GM19035 (cell line): ENCODE results near the gene RPRD1B.
"Not testable (repeated sequence)": the region's sequence is repeated elsewhere in the genome, so short reads cannot be mapped to it uniquely, and the experiment has no call there.

Source experiments
- ATAC-seq: cut with Tn5 transposase; IDR thresholded peaks from one replicate; pipeline ENCODE4 v1.9.1; 2021; ENCODE audit not compliant: unreplicated experiment

RPRD1B gene

GRCh38 chr20:38000293-38000692 is 33.3 kb upstream of the RPRD1B start:
- no peak for ATAC-seq

DNA sequence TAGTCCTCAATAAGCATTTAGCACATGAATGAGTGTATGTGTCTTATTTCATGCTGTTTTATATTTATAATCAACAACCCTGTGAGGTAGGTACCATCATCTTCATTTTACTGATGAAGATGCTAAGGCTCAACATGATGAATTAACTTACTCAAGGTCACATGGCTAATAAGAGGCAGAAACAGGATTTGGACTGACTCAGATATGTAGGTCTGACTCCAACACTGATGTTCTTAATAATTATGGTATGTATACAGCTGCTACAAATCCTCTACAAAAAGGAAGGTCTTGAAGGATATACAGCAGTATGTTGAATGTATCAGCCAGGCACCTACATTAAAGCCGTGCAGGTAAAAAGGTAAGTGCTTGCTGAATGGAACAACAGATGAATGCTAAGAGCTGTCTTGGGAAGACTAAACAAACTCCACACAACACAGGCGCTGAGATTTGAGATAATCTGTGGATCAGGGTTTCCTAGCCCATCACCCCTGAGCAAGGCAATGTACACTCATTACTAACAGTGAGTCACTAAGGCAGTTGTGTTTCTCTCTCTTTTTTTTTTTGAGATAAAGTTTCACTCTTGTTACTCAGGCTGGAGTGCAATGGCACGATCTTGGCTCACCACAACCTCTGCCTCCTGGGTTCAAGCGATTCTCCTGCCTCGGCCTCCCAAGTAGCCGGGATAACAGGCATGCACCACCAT is 32.2 kb upstream of the RPRD1B start:
- ATAC-seq, result no peak

GRCh38 chr20:38001981-38002380 is 31.6 kb upstream of the RPRD1B start:
- no peak for ATAC-seq

- no peak for ATAC-seq
Observed at GRCh38 chr20:38002422-38002821, 31.1 kb upstream of the RPRD1B start.

- no peak for ATAC-seq
Observed at GRCh38 chr20:38004416-38004815, 29.1 kb upstream of the RPRD1B start.

DNA sequence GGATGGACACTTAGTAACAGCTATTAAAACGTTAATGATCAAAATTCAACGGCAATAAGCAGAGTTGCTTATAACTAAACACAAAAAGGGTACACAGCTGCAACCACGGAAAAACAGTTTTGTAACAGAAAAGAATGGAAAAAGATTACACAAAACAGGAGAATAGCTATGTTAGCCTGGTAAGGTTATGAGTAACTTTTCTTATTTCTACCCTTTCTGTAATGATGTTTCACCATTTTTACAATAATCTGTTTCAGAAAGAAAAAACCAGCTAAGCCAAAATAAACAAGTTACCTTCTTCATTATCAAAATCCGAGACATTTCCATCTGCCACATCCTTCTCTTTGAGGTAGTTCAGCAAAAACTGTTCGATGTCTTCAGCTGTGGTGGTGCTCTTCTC is 27.6 kb upstream of the RPRD1B start:
- no peak for ATAC-seq

DNA sequence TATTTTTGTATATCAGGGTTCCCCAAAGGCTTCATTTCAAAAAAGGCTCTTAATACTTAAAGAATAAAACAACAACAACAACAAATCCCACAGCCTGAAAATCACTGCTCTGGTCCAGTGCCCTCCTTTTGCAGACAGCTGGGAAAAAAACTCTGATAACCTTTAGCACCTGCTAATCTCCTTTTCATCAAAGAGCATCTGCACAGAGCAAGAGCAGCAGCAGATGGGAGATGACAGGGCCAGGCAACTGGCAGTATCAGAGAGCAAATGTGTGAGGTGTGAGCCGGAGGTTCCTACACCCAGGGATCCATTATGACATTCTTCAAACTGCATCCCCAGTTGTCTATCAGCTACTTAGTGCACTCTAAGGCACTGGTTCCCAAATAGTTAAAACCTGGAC is 26.0 kb upstream of the RPRD1B start:
- no peak for ATAC-seq

DNA sequence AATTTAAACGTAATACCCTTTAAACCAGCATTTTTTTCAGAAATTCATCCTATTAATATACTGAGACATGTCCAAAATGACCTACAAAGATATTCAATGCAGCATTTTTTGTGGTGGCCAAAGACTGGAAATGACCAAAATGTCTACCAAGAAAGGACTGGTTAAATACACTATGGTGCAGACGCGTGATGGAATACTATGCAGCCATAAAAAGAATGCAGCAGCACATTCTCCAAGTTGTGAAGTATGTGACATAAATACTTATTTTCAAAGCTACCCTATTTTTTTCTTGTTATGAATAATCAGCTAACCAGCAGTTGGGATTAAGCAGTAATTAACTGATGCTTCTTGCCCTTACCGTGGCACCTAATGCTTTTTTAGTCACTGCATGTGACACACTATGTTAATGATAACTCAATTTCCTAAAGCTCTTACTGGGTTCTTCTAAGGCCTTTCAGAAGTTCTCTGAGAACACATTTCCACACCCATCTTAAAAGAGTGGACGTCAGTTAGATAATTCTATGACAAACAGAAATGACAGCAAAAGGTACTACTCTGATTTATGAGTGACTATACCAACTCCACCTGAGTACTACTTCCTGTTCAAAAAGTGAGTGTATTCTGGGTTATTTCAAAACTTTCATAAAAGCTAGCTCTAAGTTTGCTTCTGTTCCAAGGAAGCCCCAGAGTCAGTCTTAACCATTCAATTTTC is 25.2 kb upstream of the RPRD1B start:
- no peak for ATAC-seq

DNA sequence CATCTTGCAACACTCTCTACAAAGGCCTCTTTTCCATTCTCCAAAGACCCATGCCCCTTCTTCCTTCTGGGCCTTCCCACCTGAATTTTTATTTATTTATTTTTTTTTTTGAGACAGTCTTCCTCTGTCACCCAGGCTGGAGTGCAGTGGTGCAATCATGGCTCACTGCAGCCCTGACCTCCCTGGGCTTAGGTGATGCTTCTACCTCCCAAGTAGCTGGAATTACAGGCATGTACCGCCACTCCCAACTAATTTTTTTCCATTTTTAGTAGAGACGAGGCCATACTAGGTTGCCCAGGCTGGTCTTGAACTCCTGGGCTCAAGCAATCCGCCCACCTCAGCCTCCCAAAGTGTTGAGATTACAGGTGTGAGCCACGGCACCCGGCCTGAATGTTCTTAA is 24.1 kb upstream of the RPRD1B start:
- not testable (repeated sequence) for ATAC-seq

DNA sequence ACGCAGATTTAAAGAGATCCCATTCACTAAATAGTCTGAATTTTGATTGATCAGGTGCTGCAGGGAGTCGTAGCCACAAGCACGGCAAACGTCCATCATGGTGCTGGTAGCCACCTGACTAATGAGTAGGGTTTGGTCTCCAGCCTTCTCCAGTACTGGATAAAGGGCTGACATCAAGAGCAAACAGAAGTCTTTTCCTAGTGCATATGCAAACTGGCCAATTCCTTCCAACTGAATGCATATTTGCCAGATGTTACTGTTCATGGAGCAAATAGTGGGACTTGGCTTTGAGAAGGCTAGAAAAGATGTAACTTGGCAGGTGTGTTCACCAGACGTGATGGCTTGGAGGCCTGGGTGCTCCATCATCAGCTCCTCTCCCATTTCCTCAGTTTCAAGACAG is 21.9 kb upstream of the RPRD1B start:
- ATAC-seq, result no peak

GRCh38 chr20:38012332-38012731 is 21.2 kb upstream of the RPRD1B start:
- no peak for ATAC-seq

- ATAC-seq, result no peak
Observed at GRCh38 chr20:38013887-38014286, 19.7 kb upstream of the RPRD1B start.

- ATAC-seq, result no peak
Observed at GRCh38 chr20:38017959-38018358, 15.6 kb upstream of the RPRD1B start.

- ATAC-seq, result no peak
Observed at GRCh38 chr20:38018385-38018784, 15.2 kb upstream of the RPRD1B start.

GRCh38 chr20:38021087-38021772 is 12.3 kb upstream of the RPRD1B start:
- ATAC-seq, result no peak

GRCh38 chr20:38023181-38024001 is 10.2 kb upstream of the RPRD1B start:
- no peak for ATAC-seq

GRCh38 chr20:38024496-38024895 is 9.1 kb upstream of the RPRD1B start:
- ATAC-seq, result no peak

GRCh38 chr20:38029453-38029852 is 4.1 kb upstream of the RPRD1B start:
- no peak for ATAC-seq

DNA sequence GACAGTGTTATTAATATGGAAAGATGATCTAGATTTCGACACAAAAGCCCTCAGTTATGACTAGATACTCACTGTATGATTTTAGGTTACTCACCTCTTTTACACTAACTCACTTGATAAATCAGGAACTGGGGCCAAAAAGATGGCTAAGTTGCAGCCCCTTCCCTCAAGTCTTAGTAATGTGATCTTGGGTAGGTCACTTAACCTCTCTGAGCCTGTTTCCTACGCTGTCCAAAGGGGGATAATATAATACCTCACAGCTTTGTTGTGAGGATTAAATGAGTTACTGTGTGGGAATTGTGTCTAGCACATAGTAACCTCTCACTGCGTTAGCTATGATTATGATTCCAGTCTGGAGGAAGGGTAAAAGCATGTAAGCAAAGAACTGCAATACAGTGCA is 1.6 kb upstream of the RPRD1B start:
- no peak for ATAC-seq

DNA sequence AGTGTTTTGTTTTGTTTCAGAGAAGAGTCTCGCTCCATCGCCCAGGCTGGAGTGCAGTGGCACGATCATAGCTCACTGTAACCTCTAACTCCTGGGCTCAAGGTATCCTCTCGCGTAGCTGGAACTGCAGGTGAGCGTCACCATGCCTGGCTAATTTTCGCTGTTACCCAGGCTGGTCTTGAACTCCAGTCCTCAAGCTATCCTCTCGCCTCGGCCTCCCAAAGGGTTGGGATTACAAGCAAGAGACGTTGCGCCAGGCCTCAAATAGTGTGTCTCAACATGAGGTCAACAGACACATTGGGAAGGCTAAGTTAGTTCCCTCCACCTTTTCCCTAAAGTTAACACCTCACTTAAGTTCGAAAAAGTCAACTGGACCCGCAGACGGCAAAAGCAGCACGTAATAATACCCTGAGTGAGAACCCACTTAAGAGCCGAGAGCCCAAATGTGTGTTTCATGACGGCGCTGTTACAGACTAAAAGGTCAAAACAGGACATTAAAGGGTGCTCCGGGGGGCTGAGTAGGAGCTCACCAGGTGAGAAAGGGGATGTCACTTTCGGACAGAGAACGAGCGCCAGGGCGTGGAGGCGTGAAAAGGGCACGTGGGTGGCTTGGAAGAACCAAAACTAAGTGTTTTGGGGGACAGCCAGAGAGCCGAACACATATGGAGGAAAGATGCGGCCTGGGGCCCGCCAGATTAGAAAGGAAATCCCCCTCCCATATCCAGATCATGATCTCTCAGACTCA is 789 bp upstream of the RPRD1B start:
- peak; percentile 50 for ATAC-seq
